NCI-H1105 (cell line): ENCODE measurements around the gene NFAT5.
"Not testable (repeated sequence)": the region's sequence is repeated elsewhere in the genome, so short reads cannot be mapped to it uniquely, and the experiment has no call there.

Experiments used
- DNase-seq: peaks from one replicate; lab custom pipeline; 2025; lab: John Stamatoyannopoulos, UW

Gene NFAT5

DNA sequence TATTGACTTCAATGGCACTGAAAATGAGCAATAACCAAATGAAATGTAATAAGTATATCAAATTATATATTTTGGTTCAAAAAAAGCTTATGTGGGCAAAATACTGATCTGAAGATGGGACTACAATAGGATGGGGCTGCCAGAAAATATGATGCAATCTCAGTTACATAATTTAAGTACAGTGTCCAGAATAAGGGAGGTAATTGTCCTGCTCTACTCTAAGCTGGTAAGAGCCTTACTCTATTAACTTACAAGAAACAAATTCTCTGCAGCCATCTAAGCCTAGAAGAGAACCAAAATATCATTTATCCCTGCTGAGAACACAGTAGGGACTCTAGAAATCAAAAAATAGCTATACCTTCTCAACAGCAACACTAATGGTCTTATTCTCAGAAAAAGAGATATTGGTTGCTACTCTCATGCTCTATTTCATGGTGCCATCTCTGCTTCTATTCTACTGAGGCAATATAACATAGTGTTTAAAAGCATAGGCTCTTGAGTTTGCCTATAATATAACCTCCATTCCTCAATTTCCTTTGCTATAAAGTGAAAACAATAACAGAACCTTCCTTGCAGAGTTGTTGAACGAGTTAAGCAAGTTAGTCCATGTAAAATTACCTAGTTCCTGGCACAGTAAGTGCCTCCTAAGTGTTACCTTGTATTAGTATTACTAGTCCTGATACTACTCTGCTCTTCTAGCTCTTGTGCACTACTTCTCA is 140.6 kb downstream of the NFAT5 start:
- DNase-seq, result no peak

DNA sequence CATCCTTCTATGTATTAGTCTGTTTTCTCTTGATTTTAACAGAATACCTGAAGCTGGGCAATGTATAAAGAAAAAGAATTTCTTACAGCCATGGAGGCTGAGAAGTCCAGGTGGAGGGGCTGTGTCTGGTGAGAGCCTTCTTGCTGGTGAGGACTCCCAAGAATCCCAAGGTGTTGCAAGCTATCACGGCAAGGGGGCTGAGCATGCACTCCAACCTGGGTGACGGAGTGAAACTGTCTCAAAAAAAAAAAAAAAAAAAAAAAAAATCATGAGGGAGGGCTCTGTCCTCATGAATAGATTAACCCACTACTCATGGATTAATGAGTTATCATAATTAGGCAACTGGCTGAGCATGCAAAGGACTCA is 141.2 kb downstream of the NFAT5 start:
- DNase-seq, result no peak

DNA sequence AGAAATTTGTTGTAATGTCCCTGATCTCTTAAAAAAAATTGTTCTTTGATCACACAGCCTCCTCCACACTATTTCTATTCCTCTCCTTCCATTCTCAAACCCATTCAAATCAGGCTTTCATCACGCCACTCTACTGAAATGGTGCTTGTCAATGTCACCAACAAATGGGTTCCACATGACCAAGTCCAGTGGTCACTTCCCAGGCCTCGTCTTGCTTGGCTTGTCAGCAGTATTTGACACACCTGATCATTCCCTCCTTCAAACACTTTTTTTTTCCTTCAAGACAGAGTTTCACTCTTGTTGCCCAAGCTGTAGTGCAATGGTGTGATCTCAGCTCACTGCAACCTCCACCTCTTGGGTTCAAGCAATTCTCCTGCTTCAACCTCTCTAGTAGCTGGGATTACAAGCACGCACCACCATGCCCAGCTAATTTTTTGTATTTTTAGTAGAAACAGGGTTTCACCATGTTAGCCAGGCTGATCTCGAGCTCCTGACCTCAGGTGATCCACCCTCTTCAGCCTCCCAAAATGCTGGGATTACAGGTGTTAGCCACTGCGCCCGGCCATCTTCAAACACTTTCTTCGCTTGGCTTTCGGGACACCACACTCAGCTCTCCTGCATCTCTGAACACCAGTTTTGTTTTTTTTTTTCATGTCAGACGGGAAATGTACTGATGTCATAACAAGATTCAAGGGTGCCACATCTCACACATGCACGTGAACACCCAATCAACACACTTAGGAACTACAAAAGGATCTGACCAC is 142.3 kb downstream of the NFAT5 start:
- DNase-seq, result no peak

DNA sequence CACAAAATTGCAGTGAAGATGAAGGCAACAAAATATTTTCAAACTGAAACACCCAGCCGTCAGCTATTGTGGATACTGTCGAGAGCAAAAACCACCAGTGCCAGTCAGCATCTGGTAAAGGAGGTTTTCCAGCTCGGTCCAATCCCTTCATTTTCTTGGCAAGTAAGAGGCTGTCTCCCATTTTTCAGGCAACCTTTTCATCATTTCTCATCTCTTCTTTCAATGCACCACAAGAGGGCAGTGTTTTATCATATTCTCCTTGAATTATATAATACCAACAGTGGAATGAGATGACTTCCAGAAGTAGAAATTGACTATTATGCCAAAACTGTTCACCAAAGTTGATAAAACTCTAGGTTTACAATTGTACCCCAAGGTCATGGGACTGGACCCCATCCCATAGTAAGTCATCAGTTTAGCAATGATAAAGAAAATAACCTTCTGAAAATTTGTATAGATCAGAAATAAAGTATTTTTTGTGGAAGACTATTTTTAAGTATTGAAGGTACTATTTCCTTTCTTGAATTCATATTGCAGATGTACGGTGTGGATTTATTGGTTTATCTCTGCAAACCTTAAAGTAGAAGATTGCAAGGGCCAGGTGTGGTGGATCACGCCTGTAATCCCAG is 143.8 kb downstream of the NFAT5 start:
- peak; percentile 35 for DNase-seq

DNA sequence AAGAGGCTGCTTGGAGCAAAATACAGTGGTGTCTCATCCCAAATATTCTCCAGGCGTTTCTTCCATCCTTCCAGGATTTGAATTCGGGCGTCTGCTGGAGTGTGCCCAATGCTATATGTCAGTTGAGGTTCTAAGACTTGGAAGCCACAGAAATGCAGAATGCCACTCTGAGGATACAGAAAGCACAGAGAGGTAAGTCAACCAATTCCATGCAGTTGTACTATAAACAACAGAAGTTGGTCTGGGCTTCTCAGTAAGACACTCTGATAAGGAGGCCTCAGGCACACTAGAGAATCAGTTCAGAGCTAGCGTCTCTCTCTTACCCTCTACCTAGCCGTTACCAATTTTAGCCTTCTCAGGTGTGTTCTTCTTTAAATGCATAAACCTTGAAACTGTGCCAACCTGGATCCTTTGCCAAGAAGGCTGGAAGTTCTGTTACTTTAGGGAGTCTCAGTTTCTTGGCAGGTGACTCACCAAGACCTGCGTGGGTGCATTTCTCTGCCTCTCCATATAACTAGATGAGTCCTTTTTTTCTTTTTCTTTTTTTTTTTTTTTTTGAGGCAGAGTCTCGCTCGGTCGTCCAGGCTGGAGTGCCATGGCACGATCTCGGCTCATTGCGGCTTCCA is 145.5 kb downstream of the NFAT5 start:
- DNase-seq, result no peak

DNA sequence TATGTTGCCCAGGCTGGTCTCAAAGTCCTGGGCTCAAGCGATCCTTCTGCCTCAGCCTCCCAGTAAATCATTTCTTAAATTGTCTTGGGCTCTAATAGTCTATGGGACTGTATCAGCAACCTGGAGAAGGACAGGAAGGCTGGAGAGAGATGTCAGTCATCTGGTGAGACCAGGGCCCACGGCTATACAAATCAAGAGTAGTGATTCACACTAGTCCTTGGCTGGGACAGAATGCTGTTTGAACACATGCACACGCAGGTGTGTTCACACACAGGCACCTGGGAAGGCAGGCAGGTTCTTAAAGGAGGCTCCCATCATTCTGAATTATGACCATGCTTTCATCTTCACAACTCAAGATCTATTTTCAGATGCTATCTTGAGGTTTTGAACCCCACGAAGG is 146.5 kb downstream of the NFAT5 start:
- DNase-seq, result no peak

DNA sequence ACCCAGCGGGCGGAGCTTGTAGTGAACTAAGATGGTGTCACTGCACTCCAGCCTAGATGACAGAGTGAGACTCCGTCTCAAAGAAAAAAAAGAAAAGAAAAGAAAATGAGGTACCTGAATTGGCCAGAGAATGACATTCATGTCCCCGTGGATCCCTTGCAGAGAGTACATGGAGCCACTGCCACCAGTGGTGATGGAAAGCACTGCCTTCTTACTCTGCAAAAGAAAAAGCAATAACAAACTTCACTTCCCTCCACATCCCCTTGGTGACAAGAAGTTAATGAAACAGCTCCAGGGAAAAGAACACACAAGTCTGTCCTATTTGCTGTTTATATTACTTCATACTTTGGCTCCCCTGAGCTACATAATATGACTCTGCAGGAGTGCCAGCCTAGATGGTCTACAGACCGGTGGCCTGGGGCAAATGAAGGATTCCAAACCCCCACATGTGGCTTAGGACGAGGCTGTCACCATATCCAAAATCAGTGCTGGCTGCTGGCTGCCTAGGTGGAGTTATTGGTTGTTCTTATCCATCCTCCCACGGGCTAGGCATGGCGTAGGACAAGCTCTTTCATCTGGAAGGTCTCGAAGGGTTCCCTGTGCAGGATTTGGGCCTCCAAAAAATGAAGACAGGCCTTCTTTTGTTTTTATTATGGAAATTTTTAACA is 147.3 kb downstream of the NFAT5 start:
- DNase-seq, result no peak

DNA sequence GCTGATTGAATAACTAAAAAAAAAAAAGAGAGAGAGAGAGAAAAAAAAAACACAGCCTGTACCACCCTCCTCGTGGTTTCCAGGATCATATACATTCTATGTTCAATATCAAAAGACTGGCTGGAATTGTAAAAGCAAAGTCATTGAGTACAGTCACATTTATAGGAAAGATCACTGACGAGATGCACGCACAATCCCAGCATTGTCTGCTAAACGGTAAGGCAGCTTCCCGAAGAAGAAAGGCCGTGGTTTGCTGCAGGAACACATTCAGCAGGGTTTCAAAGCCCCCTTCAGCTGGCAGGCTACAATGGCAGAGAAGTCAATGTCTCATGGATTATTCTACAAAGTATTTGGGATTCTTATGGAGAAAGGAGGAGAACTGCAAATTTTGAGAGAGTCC is 151.3 kb downstream of the NFAT5 start:
- no peak for DNase-seq

DNA sequence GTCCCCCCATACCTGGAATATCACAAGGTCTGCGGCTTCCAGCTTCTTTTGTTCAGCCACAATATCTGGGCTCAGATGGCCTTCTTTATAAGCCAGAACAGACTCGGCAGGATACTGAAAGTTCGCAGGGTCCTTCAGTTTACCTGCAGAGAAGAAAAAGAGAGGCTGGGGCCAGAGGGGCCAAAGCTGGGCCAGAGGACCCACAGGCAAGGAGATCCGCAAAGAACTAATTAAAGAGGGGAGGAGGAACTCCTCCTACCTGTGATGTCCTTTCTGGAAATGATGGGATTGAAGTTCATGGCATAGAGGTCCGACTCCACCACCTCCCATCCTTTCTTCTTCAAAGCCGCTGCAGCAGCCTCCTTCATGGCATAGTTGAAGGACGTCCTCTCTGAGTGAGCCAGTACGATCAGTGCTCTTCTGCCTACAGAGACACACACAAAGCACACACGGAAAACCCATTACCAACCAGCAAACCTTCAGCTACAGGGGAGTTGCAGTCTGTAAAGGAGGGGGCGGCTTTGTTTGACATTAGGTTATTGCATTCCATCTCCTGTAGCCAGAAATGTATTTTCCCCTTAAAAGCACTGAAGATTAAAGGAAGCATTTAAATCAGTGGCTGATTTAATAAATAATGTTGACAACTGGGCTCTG is 152.5 kb downstream of the NFAT5 start:
- no peak for DNase-seq

DNA sequence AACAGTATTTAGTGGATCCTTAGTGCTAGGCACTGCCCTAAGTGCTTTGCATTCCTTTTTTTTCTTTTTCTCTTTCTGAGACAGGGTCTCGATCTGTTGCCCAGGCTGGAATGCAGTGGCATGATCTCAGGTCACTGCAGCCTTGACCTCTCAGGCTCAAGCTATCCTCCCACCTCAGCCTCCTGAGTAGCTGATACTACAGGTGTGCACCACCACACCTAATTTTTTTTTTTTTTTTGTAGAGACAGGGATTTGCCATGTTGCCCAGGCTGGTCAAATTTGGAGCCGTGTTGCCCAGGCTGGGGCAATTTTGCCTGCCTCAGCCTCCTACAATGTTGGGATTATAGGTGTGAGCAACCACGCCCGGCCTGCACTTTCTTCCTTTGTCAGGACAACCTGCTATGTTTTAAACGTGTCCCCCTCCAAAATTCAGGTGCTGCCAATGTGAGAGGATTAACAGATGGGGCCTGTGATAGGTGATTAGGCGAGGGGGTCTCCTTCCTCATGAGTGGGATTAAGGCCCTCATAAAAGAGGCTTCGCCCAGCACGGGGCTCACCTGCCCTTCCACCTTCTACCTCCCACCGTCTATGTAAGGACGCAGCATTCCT is 155.2 kb downstream of the NFAT5 start:
- DNase-seq, result no peak

DNA sequence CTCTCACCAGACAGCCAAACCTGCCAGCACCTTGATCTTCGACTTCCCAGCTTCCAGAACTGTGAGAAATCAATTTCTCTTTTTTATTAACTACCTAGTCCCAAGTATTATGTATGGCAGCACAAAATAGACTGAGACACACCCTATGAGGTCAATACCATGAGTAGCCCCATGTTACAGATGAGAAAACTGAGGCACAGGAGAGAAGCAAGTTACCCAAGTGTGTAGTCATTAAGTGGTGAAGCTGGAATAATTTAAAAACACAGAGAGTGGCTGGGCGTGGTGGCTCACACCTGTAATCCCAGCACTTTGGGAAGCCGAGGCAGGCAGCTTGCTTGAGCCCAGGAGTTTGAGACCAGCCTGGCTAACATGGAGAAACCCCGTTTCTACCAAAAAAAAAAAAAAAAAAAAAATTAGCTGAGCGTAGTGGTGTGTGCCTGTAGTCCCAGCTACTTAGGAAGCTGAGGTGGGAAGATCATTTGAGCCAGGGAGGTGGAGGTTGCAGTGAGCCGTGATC is 155.7 kb downstream of the NFAT5 start:
- no peak for DNase-seq

DNA sequence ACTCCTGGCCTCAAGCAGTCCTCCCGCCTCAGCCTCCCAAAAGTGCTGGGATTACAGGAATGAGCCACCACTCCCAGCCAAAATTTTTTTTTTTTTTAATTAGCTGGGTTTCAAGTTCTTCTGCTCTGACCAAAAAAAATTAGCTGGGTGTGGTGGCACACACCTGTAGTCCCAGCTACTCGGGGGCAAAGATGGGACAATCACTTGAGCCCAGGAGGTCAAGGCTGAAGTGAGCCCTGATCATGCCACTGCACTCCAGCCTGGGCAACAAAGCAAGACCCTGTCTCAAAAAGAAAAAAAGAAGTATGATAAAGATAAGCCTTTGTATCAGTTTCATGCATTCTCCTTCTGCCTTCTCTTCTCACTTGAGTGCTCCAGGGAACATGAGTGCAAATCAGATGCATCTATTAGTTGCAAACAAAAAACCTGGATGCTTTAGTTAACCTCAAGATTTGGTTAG is 158.7 kb downstream of the NFAT5 start:
- DNase-seq, result no peak

DNA sequence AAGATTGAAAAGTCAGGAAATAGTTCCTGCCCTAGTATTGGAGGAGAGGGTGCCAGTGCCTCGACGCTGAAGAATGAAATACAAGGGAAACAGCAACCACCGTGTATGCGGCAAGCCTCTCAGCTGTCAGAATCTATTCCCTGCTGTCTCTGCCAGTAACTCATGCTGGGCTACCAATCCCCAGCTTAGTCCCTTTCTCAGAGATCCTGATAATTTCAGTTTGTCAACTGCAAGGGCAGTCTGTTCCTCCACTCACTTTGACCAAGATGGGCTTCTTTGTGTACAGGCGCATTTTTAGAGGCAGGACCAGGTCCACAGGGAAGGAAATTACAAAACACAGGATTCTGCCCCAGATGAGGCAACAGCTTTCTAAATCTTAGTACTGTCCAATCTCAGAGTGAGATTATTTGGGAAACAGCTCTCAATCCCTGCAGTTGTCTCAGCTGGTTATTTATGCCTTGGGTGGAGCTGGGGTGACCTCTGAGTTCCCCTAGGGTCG is 159.3 kb downstream of the NFAT5 start:
- no peak for DNase-seq

DNA sequence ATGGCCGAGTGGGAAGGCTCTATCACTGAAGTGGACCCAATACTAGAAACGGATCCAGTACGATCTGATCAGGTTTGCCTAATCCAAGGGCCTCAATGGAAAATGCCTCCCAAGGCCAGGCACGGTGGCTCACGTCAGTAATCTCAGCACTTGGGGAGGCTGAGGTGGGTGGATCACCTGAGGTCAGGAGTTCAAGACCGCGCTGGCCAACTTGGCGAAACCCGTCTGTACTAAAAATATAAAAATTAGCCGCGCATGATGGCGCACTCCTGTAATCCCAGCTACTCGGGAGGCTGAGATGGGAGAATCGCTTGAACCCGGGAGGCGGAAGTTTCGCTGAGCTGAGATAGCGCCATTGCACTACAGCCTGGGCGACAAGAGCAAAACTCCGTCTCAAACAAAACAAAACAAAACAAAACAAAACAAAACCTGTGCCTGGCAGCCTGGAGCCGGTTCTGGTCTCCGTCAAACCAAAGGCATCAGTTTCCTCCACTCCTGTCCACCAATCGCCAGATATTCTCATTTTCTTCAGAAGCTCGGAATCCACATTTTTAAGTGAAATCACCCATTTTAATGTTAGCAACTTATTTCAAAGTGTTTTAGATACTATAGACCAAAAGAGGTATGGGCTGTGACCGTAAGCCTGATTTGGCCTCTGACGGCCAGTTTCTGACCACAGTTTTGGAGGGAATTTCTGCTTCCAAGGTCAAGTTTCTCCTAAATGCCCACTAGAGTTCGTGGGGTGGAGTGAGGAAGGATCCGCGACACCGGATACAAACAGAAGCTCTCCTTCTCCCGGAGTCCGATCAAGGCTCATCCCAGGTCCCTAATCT is 159.9 kb downstream of the NFAT5 start:
- DNase-seq, result no peak

DNA sequence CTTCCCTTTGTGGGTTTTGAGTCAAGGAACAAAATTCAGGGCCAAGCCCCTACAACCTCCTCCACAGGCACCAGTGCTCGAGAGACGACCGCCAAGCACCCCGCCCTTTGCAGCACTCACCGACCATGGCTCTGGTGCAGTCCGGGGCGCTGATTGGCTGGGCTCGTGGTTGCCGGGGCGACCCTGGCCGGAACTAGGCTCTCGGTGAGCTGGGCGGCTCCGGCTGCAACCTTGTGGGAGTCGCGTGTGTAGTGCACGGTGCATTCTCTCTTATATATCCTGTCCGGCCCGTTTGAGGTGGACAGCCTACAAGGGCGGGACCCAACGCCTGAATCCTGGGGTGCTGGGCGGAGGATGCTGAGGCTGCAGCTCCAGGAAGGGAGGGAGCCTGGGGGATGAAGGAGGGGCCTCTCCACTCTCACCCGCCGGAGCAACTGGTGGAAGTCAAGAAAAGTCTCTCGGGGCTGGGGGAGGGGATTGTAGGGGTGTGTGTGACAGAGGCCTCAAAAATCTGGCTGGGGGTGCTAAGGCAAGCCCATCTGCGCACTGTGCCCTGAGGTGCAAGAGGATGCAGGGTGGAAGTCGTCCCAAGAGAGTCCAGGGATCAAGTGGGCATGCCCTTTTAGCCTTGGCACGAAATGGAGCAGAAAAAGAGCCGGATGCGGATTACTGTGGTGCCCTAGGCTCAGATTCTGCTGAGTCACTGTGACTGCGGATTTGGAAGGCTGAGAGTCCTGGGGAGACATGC is 160.7 kb downstream of the NFAT5 start, which contains the start of gene NQO1:
Gene NQO1, minus strand, starts transcription at position 248 of the 748 bp plus-strand sequence. Its CDS starts 121 bp downstream, at position 127.
- peak; percentile 81 for DNase-seq

DNA sequence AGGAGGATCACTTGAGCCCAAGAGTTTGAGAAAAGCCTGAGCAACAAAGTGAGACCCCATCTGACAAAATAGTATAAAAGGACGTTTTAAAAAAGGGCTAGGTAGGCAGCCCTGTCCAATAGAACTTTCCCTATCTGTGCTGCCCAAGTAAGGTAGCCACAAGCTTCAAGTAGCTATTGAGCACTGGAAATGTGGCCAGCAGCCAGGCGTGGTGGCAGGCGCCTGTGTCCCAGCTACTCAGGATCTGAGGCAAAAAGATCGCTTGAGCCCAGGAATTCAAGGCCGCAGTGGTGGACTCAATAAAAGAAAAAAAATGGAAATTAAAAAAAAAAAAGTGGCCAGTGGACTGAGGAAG is 162.1 kb downstream of the NFAT5 start:
- no peak for DNase-seq

DNA sequence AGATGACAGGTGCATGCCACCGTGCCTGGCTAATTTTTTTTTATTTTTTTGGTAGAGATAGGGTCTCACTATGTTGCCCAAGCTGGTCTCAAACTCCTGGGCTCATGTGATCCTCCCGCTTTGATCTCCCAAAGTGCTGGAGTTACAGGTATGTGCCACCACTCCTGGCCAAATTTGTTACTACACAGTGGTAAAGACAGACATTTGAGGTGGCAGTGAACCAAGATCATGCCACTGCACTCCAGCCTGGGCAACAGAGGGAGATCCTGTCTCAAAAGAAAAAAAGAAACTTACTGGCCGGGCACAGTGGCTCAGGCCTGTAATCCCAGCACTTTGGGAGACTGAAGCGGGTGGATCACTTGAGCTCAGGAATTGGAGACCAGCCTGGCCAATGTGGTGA is 163.3 kb downstream of the NFAT5 start:
- DNase-seq, result not testable (repeated sequence)

DNA sequence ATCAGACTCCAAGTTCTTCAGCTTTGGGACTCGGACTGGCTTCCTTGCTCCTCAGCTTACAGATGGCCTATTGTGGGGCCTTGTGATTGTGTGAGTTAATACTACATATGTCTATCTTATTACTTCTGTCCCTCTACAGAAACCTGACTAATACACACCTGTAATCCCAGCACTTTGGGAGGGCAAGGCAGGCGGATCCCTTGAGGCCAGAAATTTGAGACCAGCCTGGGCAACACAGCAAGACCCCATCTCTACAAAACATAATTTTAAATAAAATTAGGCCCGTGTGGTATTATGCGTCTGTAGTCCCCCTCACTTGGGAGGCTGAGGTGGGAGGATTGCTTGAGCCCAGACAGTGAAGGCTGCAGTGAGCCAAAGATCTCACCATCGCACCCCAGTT is 165.5 kb downstream of the NFAT5 start:
- not testable (repeated sequence) for DNase-seq

DNA sequence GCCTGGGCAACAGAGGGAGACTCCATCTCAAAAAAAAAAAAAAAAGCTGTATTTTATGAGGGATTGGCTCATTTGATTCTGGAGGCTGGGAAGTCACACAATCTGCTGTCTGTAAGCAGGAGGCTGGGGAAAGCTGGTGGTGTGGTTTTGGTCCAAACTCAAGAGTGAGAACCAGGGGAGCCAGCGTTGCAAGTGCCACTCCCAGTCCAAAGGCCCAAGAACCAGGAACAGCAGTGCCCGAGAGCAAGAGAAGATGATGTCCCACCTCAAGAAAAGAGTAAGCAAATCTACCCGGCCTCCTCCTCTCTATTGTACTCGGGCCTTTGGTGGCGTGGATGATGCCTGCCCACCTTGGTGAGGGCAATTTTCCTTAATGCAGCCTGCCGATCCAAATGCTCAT is 166.3 kb downstream of the NFAT5 start:
- no peak for DNase-seq
